NB4 (cell line): ENCODE results near the gene PDE6B.

Experiments
- DNase-seq: peaks from one replicate; pipeline ENCODE4 v3.0.0; 2010; ENCODE audit warnings: low read depth
- H3K4me3 ChIP-seq: one replicate; pipeline ENCODE4 v1.5.1; 2011; ENCODE audit warnings: mild to moderate bottlenecking, low read depth, low read length, moderate library complexity
- CTCF ChIP-seq: IDR thresholded peaks from one replicate; pipeline ENCODE4 v1.5.1; 2012; ENCODE audit warnings: low read depth, low read length
- MAX ChIP-seq: IDR thresholded peaks from 2 replicates; pipeline ENCODE4 v1.6.1; 2011; ENCODE audit warnings: low read depth, low read length
- MYC ChIP-seq: IDR thresholded peaks from 2 replicates; pipeline ENCODE4 v1.6.1; 2011; ENCODE audit warnings: low read depth, low read length
- POLR2A ChIP-seq: IDR thresholded peaks from 2 replicates; pipeline ENCODE4 v1.6.1; 2011; ENCODE audit warnings: mild to moderate bottlenecking; ENCODE audit not compliant: insufficient read length; ENCODE audit errors: extremely low read depth

Gene PDE6B

GRCh38 chr4:646460-646859, 21.1 kb downstream of the PDE6B start:
- TF ChIP-seq MAX (no peak), CTCF (no peak), MYC (no peak), POLR2A (no peak)
- no peak overlapping the region for H3K4me3 ChIP-seq
- DNase-seq, result no peak

GRCh38 chr4:647481-647880, 22.1 kb downstream of the PDE6B start:
- no peak for TF ChIP-seq MAX
- TF ChIP-seq MYC, result no peak
- no peak for TF ChIP-seq CTCF
- TF ChIP-seq POLR2A, result no peak
- no peak overlapping the region for H3K4me3 ChIP-seq
- DNase-seq, result no peak

- DNase-seq, result no peak
These were observed 23.4 kb downstream of the PDE6B start for GRCh38 chr4:648579-649292.

GRCh38 chr4:649293-649625, 23.9 kb downstream of the PDE6B start:
- no peak overlapping the region for H3K4me3 ChIP-seq
- TF ChIP-seq POLR2A, result no peak
- TF ChIP-seq MYC, result no peak
- TF ChIP-seq MAX, result no peak
- TF ChIP-seq CTCF, result no peak
- no peak for DNase-seq

More at GRCh38 chr4:648579-649292, 23.4 kb downstream of the PDE6B start:
- TF ChIP-seq MYC (no peak), POLR2A (no peak), CTCF (no peak), MAX (no peak)
- H3K4me3 ChIP-seq, result no peak overlapping the region

GRCh38 chr4:649751-650310, 24.5 kb downstream of the PDE6B start:
- no peak overlapping the region for H3K4me3 ChIP-seq
- TF ChIP-seq CTCF, result no peak
- no peak for TF ChIP-seq MYC
- no peak for TF ChIP-seq POLR2A
- TF ChIP-seq MAX, result no peak

More at GRCh38 chr4:649751-650310, 24.5 kb downstream of the PDE6B start:
- DNase-seq, result no peak
